ENCODE measurements around the gene ACAT1.
"Not testable (repeated sequence)": the region's sequence is repeated elsewhere in the genome, so short reads cannot be mapped to it uniquely, and the experiment has no call there.

The ACAT1 gene

GRCh38 chr11:108147150-108147549, 25.8 kb downstream of the ACAT1 start:
- DNase-seq = no peak

GRCh38 chr11:108148556-108148955, 27.2 kb downstream of the ACAT1 start:
- no peak for DNase-seq

GRCh38 chr11:108154591-108154990, 33.2 kb downstream of the ACAT1 start:
- no peak for DNase-seq

GRCh38 chr11:108160970-108161566, 39.7 kb downstream of the ACAT1 start:
- no peak for DNase-seq

GRCh38 chr11:108162878-108163277, 41.5 kb downstream of the ACAT1 start:
- DNase-seq = not testable (repeated sequence)

- DNase-seq = no peak
These were observed 46.3 kb downstream of the ACAT1 start for GRCh38 chr11:108167624-108168023.

- no peak for DNase-seq
These were observed 48.8 kb downstream of the ACAT1 start for GRCh38 chr11:108170184-108170583.

GRCh38 chr11:108177570-108177969, 56.2 kb downstream of the ACAT1 start:
- no peak for DNase-seq

- no peak for DNase-seq
These were observed 72.4 kb downstream of the ACAT1 start for GRCh38 chr11:108193725-108194124.

GRCh38 chr11:108196901-108197300, 75.5 kb downstream of the ACAT1 start:
- DNase-seq = no peak
